Gastroesophageal sphincter (tissue), 4 donors: ENCODE measurements around the gene ASPRV1. TPM values are rescaled to one million over a fixed set of nuclear protein-coding genes. Genes with fewer than 3 reads are reported as not detected.

Experiments
- ATAC-seq: fragments of 150-250 bp; one replicate; pipeline ENCODE4 v1.9.1; 2016; ENCODE audit warnings: mild to moderate bottlenecking, moderate library complexity
- H3K27ac ChIP-seq, 4 donors: fragments of 200-600 bp; sonication (generic) in 3 of 4; 1 replicate in 3 of 4; 2 replicates in 1 of 4; pipeline ENCODE4 v1.5.1; 2016 to 2019
- H3K27me3 ChIP-seq: fragments of 200-600 bp; sonication (generic); one replicate; pipeline ENCODE4 v1.5.1; 2019
- H3K36me3 ChIP-seq, 2 donors: fragments of 200-600 bp; sonication (generic); one replicate each; pipeline ENCODE4 v1.5.1; 2019; ENCODE audit warnings: control low read depth in 1 of 2
- H3K4me1 ChIP-seq, 3 donors: fragments of 200-600 bp; sonication (generic); 1 replicate in 2 of 3; 2 replicates in 1 of 3; pipeline ENCODE4 v1.5.1; 2016 to 2019; ENCODE audit warnings: control low read depth in 2 of 3
- H3K4me3 ChIP-seq, 2 donors: fragments of 200-600 bp; sonication (generic); one replicate each; pipeline ENCODE4 v1.5.1; 2019; ENCODE audit warnings: mild to moderate bottlenecking in 1 of 2, moderate library complexity in 1 of 2
- H3K9me3 ChIP-seq, 3 donors: fragments of 200-600 bp; sonication (generic); one replicate each; pipeline ENCODE4 v1.5.1; 2017 to 2019; ENCODE audit warnings: control low read depth in 2 of 3
- CTCF ChIP-seq, 4 experiments: fragments of 200-600 bp in 2 of 4; fragments of 450-650 bp in 2 of 4; sonication (generic) in 1 of 4; IDR thresholded peaks; one replicate each; pipeline ENCODE4 v1.5.1; 2017 to 2019; ENCODE audit warnings: antibody characterized with exemption in 4 of 4, mild to moderate bottlenecking in 2 of 4, moderate library complexity in 2 of 4
- EP300 ChIP-seq: sonication (generic); formaldehyde crosslinking; IDR thresholded peaks from one replicate; pipeline ENCODE4 v1.6.1; 2017; ENCODE audit warnings: antibody characterized with exemption, mild to moderate bottlenecking
- POLR2A ChIP-seq, 2 donors: fragments of 450-650 bp; IDR thresholded peaks; one replicate each; pipeline ENCODE4 v1.6.1; 2017; ENCODE audit warnings: antibody characterized with exemption in 2 of 2, mild to moderate bottlenecking in 2 of 2, moderate library complexity in 1 of 2
- POLR2AphosphoS5 ChIP-seq: sonication (generic); formaldehyde crosslinking; IDR thresholded peaks from one replicate; pipeline ENCODE4 v1.6.1; 2017; ENCODE audit warnings: antibody characterized with exemption
- WGBS, 2 donors: methylation state at CpG; one replicate each; pipeline ENCODE4 v1.1.5; 2018; ENCODE audit warnings: low coverage in 1 of 2; 5-methylcytosine and 5-hydroxymethylcytosine counted together
- total RNA-seq, 4 donors: library from RNA; depleted of rRNA; stranded (reverse); fragments of >200 nt; gene quantifications; one replicate each; pipeline ENCODE4 v1.1.0, GENCODE V29; 2016

The ASPRV1 gene
- total RNA-seq, 4 donors from 2014 or later: 1.0 to 1.4 (median 1.3) TPM

DNA sequence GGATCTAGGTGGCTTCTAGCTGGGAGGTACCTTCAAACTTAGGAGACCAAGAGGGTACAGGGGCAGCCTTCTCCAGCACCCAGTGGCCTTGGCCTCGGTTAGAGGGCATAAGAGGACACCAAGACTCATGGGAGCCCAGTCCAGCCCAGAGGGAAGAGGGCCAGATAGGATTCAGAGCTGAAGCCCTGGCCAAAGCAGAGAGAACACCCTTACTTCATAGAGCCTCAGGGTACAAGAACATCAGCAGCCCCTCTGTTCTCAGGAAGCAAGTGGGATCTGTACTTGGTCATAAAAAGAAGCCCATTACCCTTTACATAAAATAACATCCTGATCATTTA lies 45.0 kb upstream of the ASPRV1 start:
- TF ChIP-seq CTCF (IDR thresholded peaks at IDR 0.05) (no peak), POLR2A (IDR thresholded peaks at IDR 0.05) (no peak), EP300 (no peak), POLR2AphosphoS5 (no peak)
- WGBS, 2 donors: no CpG with 5 or more reads among the region's 1 CpG
- Histone ChIP-seq H3K4me1 (no peaks in the 10 kb centered on the region), H3K27ac (no peak overlapping the region), H3K9me3 (no peaks in the 10 kb centered on the region), H3K36me3 (peaks cover 0 to 8% of the 10 kb centered on the region in 2 donors), H3K4me3 (no peak overlapping the region), H3K27me3 (no peaks in the 10 kb centered on the region)
- ATAC-seq: no peak

- Histone ChIP-seq H3K4me3 (no peak overlapping the region), H3K27ac (no peak overlapping the region), H3K27me3 (no peaks in the 10 kb centered on the region), H3K36me3 (peaks cover 0 to 3% of the 10 kb centered on the region in 2 donors), H3K4me1 (no peaks in the 10 kb centered on the region), H3K9me3 (no peaks in the 10 kb centered on the region)
- no peak for ATAC-seq
- no peak for TF ChIP-seq POLR2AphosphoS5
- TF ChIP-seq EP300: no peak
- no peak for TF ChIP-seq POLR2A (IDR thresholded peaks at IDR 0.05)
- TF ChIP-seq CTCF (IDR thresholded peaks at IDR 0.05): no peak
- WGBS, 2 donors: 69% methylated on average over 1 of the region's 6 CpGs; no CpG with 5 or more reads in 1 of the 2 donors
Observed at GRCh38 chr2:70005752-70006446, 44.5 kb upstream of the ASPRV1 start.

DNA sequence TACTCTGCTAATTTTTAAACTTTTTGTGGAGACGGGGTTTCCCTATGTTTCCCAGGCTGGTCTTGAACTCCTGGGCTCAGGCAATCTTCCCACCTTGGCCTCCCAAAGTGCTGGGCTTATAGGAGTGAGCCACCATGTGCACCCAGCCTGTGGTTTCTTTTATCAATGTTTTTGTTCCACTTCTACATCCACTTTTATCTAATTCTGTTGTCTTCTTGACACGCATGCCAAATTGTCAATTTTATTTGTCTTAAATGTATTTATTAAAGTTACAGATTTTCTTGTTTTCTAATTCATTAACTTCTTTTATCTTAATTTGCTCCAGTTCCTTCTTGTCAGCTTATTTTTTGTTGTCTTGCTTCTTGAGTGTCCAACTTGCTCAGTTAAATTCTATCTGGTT lies 43.8 kb upstream of the ASPRV1 start:
- Histone ChIP-seq H3K36me3 (no peaks in the 10 kb centered on the region), H3K9me3 (no peaks in the 10 kb centered on the region), H3K27me3 (no peaks in the 10 kb centered on the region), H3K27ac (no peak overlapping the region), H3K4me1 (no peaks in the 10 kb centered on the region), H3K4me3 (no peak overlapping the region)
- 73 to 78% methylated on average over 1 to 2 of the region's 2 CpGs for WGBS, 2 donors
- no peak for TF ChIP-seq CTCF (IDR thresholded peaks at IDR 0.05)
- no peak for TF ChIP-seq POLR2A (IDR thresholded peaks at IDR 0.05)
- no peak for TF ChIP-seq POLR2AphosphoS5
- no peak for TF ChIP-seq EP300
- no peak for ATAC-seq

GRCh38 chr2:70003093-70003830 lies 41.8 kb upstream of the ASPRV1 start:
- Histone ChIP-seq H3K27ac (no peak overlapping the region), H3K4me1 (no peaks in the 10 kb centered on the region), H3K36me3 (no peaks in the 10 kb centered on the region), H3K27me3 (no peaks in the 10 kb centered on the region), H3K4me3 (no peak overlapping the region), H3K9me3 (no peaks in the 10 kb centered on the region)
- 93 to 100% methylated on average over 3 of the region's 6 CpGs for WGBS, 2 donors
- no peak for TF ChIP-seq EP300
- no peak for TF ChIP-seq POLR2AphosphoS5
- no peak for TF ChIP-seq POLR2A (IDR thresholded peaks at IDR 0.05)
- TF ChIP-seq CTCF (IDR thresholded peaks at IDR 0.05): no peak
- ATAC-seq: no peak
